Left ventricle myocardium inferior (tissue), 1 donor: ENCODE data around the gene BTN2A1. TPM values are rescaled to one million over a fixed set of nuclear protein-coding genes. Genes with fewer than 3 reads are reported as not detected.

Experiments
- DNase-seq: peaks from one replicate; pipeline ENCODE4 v3.0.0-alpha.2; 2020
- H3K27ac ChIP-seq: fragments of 200-600 bp; replicated peaks from 2 replicates; pipeline ENCODE4 v1.8.0; 2021
- H3K27me3 ChIP-seq: fragments of 200-600 bp; 2 replicates; pipeline ENCODE4 v1.8.0; 2021; ENCODE audit warnings: low read depth
- H3K36me3 ChIP-seq: fragments of 200-600 bp; 2 replicates; pipeline ENCODE4 v1.8.0; 2021
- H3K4me1 ChIP-seq: fragments of 200-600 bp; 2 replicates; pipeline ENCODE4 v1.8.0; 2021
- H3K4me3 ChIP-seq: fragments of 200-600 bp; 2 replicates; pipeline ENCODE4 v1.8.0; 2021; ENCODE audit warnings: mild to moderate bottlenecking, moderate library complexity
- H3K9me3 ChIP-seq: fragments of 200-600 bp; replicated peaks from 2 replicates; pipeline ENCODE4 v1.8.0; 2021
- intact Hi-C: fragments of 100-400 bp; cut with micrococcal nuclease; formaldehyde crosslinking; loops from one replicate; pipeline ENCODE4 v1.11.0; 2022
- total RNA-seq: library from RNA; stranded (reverse); fragmentation: NEBNext Ultra II Directional; extraction: Animal tissue kit (Norgen Biotek cat#: 25700); gene quantifications from one replicate; pipeline ENCODE4 v1.2.1, GENCODE V29; 2021
- TF ChIP-seq, protein P1 (sequence below): fragments of 200-600 bp; IDR thresholded peaks from 2 replicates; pipeline ENCODE4 v1.8.0; 2021; ENCODE audit warnings: antibody characterized with exemption, mild to moderate bottlenecking, borderline replicate concordance
- donor health status: DM: no; HTN: yes; CAD: no; lungs with severe emphysema.

The BTN2A1 gene
- total RNA-seq, 1 donor from 2014 or later, result 16.0 TPM

DNA sequence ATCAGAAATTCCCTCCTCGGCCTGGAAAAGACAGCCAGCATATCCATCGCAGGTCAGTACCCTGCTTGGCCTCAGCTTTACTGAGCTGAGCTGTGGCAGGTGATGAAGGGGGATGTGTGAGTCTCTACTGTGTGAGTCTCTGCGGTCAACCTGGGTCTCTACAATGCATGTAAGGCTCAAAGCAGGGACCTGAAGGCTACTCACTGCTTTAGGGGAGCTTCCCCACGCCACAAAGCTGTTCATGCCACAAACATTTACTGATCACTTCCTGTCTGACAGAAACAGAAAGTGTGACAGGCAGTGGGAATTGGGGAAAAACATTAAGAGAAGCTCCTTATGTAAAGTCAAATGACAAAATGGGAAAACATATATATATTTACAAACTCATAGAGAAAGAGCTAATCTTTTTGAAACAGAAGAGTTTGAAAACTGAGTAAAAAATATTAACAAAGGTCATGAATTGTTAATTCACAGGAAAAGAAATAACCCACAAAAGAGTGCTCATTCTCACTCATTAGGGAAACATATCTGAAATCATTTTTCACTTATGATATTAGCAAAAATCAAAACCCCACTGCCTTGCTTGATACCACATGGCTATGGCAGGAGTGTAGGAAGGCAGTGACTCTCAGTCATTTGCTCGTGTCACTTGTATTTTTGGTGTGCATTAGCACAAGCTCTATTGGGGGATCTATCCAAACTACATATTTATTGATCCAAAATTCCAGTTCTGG, 11.7 kb upstream of the BTN2A1 start:
- Histone ChIP-seq H3K27me3 (no peaks in the 10 kb centered on the region), H3K36me3 (peaks cover 23% of the 10 kb centered on the region), H3K4me3 (no peak overlapping the region), H3K9me3 (no peaks in the 10 kb centered on the region), H3K27ac (no peak overlapping the region), H3K4me1 (peaks cover 24% of the 10 kb centered on the region)
- TF ChIP-seq, protein P1, sequence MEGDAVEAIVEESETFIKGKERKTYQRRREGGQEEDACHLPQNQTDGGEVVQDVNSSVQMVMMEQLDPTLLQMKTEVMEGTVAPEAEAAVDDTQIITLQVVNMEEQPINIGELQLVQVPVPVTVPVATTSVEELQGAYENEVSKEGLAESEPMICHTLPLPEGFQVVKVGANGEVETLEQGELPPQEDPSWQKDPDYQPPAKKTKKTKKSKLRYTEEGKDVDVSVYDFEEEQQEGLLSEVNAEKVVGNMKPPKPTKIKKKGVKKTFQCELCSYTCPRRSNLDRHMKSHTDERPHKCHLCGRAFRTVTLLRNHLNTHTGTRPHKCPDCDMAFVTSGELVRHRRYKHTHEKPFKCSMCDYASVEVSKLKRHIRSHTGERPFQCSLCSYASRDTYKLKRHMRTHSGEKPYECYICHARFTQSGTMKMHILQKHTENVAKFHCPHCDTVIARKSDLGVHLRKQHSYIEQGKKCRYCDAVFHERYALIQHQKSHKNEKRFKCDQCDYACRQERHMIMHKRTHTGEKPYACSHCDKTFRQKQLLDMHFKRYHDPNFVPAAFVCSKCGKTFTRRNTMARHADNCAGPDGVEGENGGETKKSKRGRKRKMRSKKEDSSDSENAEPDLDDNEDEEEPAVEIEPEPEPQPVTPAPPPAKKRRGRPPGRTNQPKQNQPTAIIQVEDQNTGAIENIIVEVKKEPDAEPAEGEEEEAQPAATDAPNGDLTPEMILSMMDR, result no peak
- intact Hi-C loops, result no loop called here
- DNase-seq, result no peak

GRCh38 chr6:26447257-26447656, 10.5 kb upstream of the BTN2A1 start:
- intact Hi-C loops, result no loop called here
- TF ChIP-seq, protein P1, result no peak
- Histone ChIP-seq H3K36me3 (peaks cover 23% of the 10 kb centered on the region), H3K9me3 (no peaks in the 10 kb centered on the region), H3K4me3 (no peak overlapping the region), H3K27ac (no peak overlapping the region), H3K27me3 (no peaks in the 10 kb centered on the region), H3K4me1 (peaks cover 14% of the 10 kb centered on the region)
- no peak for DNase-seq

DNA sequence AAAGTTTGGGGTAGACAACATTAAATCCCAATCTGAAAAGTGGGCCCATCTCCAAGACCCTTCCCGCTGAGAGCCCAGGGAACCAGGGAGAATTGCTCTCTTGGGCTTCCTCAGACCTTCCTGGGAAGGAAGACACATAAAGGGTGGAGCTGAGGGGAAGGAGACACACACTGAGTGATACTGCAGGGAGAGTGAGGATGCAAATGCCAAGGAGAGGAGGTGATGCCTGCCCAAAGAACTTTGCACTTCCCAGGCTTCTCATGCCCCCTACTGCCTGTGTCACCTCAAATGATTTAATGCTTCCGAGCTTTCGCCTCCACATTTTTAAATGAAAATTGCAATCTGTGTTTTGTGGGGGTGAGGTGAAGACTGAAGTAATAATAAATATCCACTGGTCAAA, 7.5 kb upstream of the BTN2A1 start:
- Histone ChIP-seq H3K27me3 (no peaks in the 10 kb centered on the region), H3K9me3 (no peaks in the 10 kb centered on the region), H3K27ac (no peak overlapping the region), H3K4me1 (peaks cover 16% of the 10 kb centered on the region), H3K36me3 (peaks cover 15% of the 10 kb centered on the region), H3K4me3 (no peak overlapping the region)
- no peak for DNase-seq
- intact Hi-C loops, result no loop called here
- TF ChIP-seq, protein P1, result no peak

- no peak overlapping the region for H3K27ac ChIP-seq
- H3K36me3 ChIP-seq, result peaks cover 12% of the 10 kb centered on the region
- H3K27me3 ChIP-seq, result no peaks in the 10 kb centered on the region
- no peak overlapping the region for H3K4me3 ChIP-seq
- H3K9me3 ChIP-seq, result no peaks in the 10 kb centered on the region
- TF ChIP-seq, protein P1, result no peak
- DNase-seq, result no peak
- intact Hi-C loops, result no loop called here
- peaks cover 20% of the 10 kb centered on the region for H3K4me1 ChIP-seq
These were observed 5.0 kb upstream of the BTN2A1 start for GRCh38 chr6:26452631-26453235.

GRCh38 chr6:26454631-26455030, 3.1 kb upstream of the BTN2A1 start:
- intact Hi-C loops, result no loop called here
- Histone ChIP-seq H3K9me3 (no peaks in the 10 kb centered on the region), H3K36me3 (peaks cover 7% of the 10 kb centered on the region), H3K27me3 (no peaks in the 10 kb centered on the region), H3K27ac (no peak overlapping the region), H3K4me3 (no peak overlapping the region), H3K4me1 (peaks cover 37% of the 10 kb centered on the region)
- no peak for DNase-seq
- TF ChIP-seq, protein P1, result no peak
